Tibial artery (tissue), 4 donors: ENCODE results near the gene DCLK1.

Source experiments
- DNase-seq, 2 donors: peaks; one replicate each; pipeline ENCODE4 v3.0.0-alpha.2; 2019
- H3K27ac ChIP-seq, 2 donors: fragments of 200-600 bp; sonication (generic) in 1 of 2; 1 replicate in 1 of 2; 2 replicates in 1 of 2; pipeline ENCODE4 v1.5.1; 2018 to 2019; ENCODE audit warnings: mild to moderate bottlenecking in 1 of 2
- H3K27me3 ChIP-seq, 2 donors: fragments of 200-600 bp; sonication (generic) in 1 of 2; one replicate each; pipeline versions ENCODE4 v1.5.1 to v1.6.0; 2016 to 2019
- H3K36me3 ChIP-seq, 3 donors: fragments of 200-600 bp; sonication (generic) in 2 of 3; one replicate each; pipeline ENCODE4 v1.5.1; 2016 to 2019; ENCODE audit warnings: mild to moderate bottlenecking in 2 of 3
- H3K4me1 ChIP-seq, 4 donors: fragments of 200-600 bp; sonication (generic) in 2 of 4; 1 replicate in 3 of 4; 2 replicates in 1 of 4; pipeline ENCODE4 v1.5.1; 2016 to 2019
- H3K4me3 ChIP-seq, 2 donors: fragments of 200-600 bp; sonication (generic) in 1 of 2; 1 replicate in 1 of 2; 2 replicates in 1 of 2; pipeline ENCODE4 v1.5.1; 2018 to 2019; ENCODE audit warnings: mild to moderate bottlenecking in 2 of 2
- H3K9me3 ChIP-seq, 3 donors: fragments of 200-600 bp; sonication (generic) in 1 of 3; one replicate each; pipeline ENCODE4 v1.5.1; 2016 to 2019
- CTCF ChIP-seq, 2 experiments: fragments of 200-600 bp in 1 of 2; fragments of 450-650 bp in 1 of 2; IDR thresholded peaks; one replicate each; pipeline ENCODE4 v1.5.1; 2017 to 2019; ENCODE audit warnings: antibody characterized with exemption in 2 of 2, mild to moderate bottlenecking in 1 of 2, moderate library complexity in 1 of 2
- intact Hi-C: fragments of 100-400 bp; cut with DNase I; formaldehyde crosslinking; loops from one replicate; pipeline ENCODE4 v1.15.0; 2023; ENCODE audit warnings: low total_unique reads

DCLK1 gene

GRCh38 chr13:35856084-35856483 is 275.1 kb downstream of the DCLK1 start:
- intact Hi-C loops = no loop called here

DNA sequence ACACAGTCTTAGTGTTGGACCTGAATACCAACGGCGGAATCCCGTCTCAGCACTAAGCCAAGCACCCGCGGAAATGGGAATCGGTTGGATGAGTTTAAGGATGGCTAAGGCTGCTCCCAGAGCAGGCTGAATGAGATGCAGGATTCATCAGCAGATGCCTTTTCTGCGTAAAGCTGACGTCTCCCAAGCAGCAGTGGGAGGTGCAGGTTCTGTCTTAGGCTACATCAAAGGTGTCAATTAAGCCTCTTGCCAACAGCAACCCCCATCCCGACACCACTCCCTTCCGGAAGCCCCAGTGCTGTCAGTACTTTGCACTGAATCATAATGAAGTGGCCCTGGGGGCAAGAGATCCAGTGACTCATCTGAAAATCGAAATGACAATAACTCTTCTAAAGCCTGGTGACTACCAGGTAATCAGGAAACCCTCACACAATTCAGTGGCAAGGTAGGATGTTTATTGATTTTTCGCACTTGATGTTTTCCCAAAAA is 275.6 kb downstream of the DCLK1 start:
- no peak for DNase-seq
- Histone ChIP-seq H3K4me3 (no peak overlapping the region), H3K9me3 (no peaks in the 10 kb centered on the region), H3K36me3 (no peaks in the 10 kb centered on the region), H3K4me1 (peaks cover 0 to 45% (median 17%) of the 10 kb centered on the region in 4 donors), H3K27ac (no peak overlapping the region), H3K27me3 (no peaks in the 10 kb centered on the region)
- intact Hi-C loops = no loop called here
- no peak for TF ChIP-seq CTCF (IDR thresholded peaks at IDR 0.05)

More at GRCh38 chr13:35856084-35856483, 275.1 kb downstream of the DCLK1 start:
- H3K9me3 ChIP-seq = no peaks in the 10 kb centered on the region
- H3K4me1 ChIP-seq = peaks cover 0 to 48% (median 17%) of the 10 kb centered on the region in 4 donors
- DNase-seq = no peak
- peak overlapping the region in 1 of 2 donors; percentile 86 for H3K27ac ChIP-seq
- no peaks in the 10 kb centered on the region for H3K36me3 ChIP-seq
- no peak for TF ChIP-seq CTCF (IDR thresholded peaks at IDR 0.05)
- H3K4me3 ChIP-seq = no peak overlapping the region
- no peaks in the 10 kb centered on the region for H3K27me3 ChIP-seq

- Histone ChIP-seq H3K4me1 (peaks cover 0 to 32% (median 12%) of the 10 kb centered on the region in 4 donors), H3K27ac (no peak overlapping the region), H3K9me3 (no peaks in the 10 kb centered on the region), H3K27me3 (no peaks in the 10 kb centered on the region), H3K36me3 (no peaks in the 10 kb centered on the region), H3K4me3 (no peak overlapping the region)
- intact Hi-C loops = no loop called here
- DNase-seq = no peak
- no peak for TF ChIP-seq CTCF (IDR thresholded peaks at IDR 0.05)
These were observed 276.9 kb downstream of the DCLK1 start for GRCh38 chr13:35854286-35854685.

- Histone ChIP-seq H3K36me3 (no peaks in the 10 kb centered on the region), H3K4me1 (peaks cover 0 to 17% (median under 1%) of the 10 kb centered on the region in 4 donors), H3K27me3 (no peaks in the 10 kb centered on the region), H3K27ac (no peak overlapping the region), H3K4me3 (no peak overlapping the region), H3K9me3 (no peaks in the 10 kb centered on the region)
- DNase-seq = no peak
- TF ChIP-seq CTCF (IDR thresholded peaks at IDR 0.05) = no peak
- intact Hi-C loops = no loop called here
These were observed 279.3 kb downstream of the DCLK1 start for GRCh38 chr13:35851881-35852280.

- Histone ChIP-seq H3K27me3 (no peaks in the 10 kb centered on the region), H3K36me3 (no peaks in the 10 kb centered on the region), H3K4me3 (no peak overlapping the region), H3K4me1 (peaks cover 0 to 14% (median 0%) of the 10 kb centered on the region in 4 donors), H3K27ac (no peak overlapping the region), H3K9me3 (no peaks in the 10 kb centered on the region)
- intact Hi-C loops = no loop called here
- no peak for DNase-seq
- no peak for TF ChIP-seq CTCF (IDR thresholded peaks at IDR 0.05)
These were observed 279.8 kb downstream of the DCLK1 start for GRCh38 chr13:35851356-35851755.

DNA sequence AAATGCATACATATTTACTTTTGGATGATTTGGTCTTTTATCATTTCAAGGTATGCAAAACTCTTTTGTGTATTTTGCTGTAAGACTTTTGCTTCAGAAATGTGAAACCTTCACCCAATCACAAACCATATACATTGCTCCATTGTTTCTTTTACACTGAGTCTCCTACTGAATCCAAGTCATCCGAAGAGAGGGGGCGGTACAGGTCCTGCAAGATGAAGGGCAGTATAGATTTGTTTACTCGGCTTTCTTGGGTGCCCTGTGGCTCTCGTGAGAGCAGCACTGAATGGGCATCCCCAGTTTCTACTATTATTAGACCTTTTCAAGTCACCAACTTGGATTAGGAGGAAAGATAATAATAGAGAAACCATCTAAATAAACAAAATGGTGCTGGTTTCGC is 280.6 kb downstream of the DCLK1 start:
- no peaks in the 10 kb centered on the region for H3K9me3 ChIP-seq
- no peak for DNase-seq
- H3K4me3 ChIP-seq = no peak overlapping the region
- H3K36me3 ChIP-seq = no peaks in the 10 kb centered on the region
- no peaks in the 10 kb centered on the region for H3K27me3 ChIP-seq
- H3K27ac ChIP-seq = no peak overlapping the region
- TF ChIP-seq CTCF (IDR thresholded peaks at IDR 0.05) = no peak
- H3K4me1 ChIP-seq = peaks cover 0 to 14% (median 0%) of the 10 kb centered on the region in 4 donors
- intact Hi-C loops = no loop called here
